Stimulated activated CD4-positive, alpha-beta T cell treated with anti-CD3 and anti-CD28 coated beads, Interleukin-1b, Interleukin-23, amount 100 ng/mL, for 1 hour (primary cell): ENCODE measurements around the gene ALOXE3.
"Not testable (repeated sequence)": the region's sequence is repeated elsewhere in the genome, so short reads cannot be mapped to it uniquely, and the experiment has no call there.

Experiments
- DNase-seq, 2 donors: peaks; one replicate each; pipeline ENCODE4 v3.0.0-alpha.2; 2020; ENCODE audit warnings: low read depth in 2 of 2

The ALOXE3 gene

GRCh38 chr17:8122422-8122923, 4.2 kb upstream of the ALOXE3 start:
- no peak for DNase-seq

- no peak for DNase-seq
Observed at GRCh38 chr17:8121681-8122421, 3.5 kb upstream of the ALOXE3 start.

GRCh38 chr17:8121407-8121680, 3.0 kb upstream of the ALOXE3 start:
- no peak for DNase-seq

- DNase-seq = peak in 1 of 2 donors; percentile 71
Observed at GRCh38 chr17:8120520-8121406, 2.4 kb upstream of the ALOXE3 start.

- peak; percentile 55 to 85 for DNase-seq
Observed at GRCh38 chr17:8119581-8120519, 1.5 kb upstream of the ALOXE3 start.

- DNase-seq = peak; percentile 69 to 73
Observed at GRCh38 chr17:8118769-8119580, 661 bp upstream of the ALOXE3 start.

GRCh38 chr17:8117367-8117979, 841 bp downstream of the ALOXE3 start:
- no peak for DNase-seq

GRCh38 chr17:8116776-8117175, 1.5 kb downstream of the ALOXE3 start:
- DNase-seq = no peak

GRCh38 chr17:8110907-8111306, 7.4 kb downstream of the ALOXE3 start:
- no peak for DNase-seq

- DNase-seq = no peak
Observed at GRCh38 chr17:8110456-8110804, 7.9 kb downstream of the ALOXE3 start.

- DNase-seq = peak; percentile 65 to 72
Observed at GRCh38 chr17:8109661-8110455, 8.5 kb downstream of the ALOXE3 start.

GRCh38 chr17:8108972-8109660, 9.2 kb downstream of the ALOXE3 start:
- no peak for DNase-seq

GRCh38 chr17:8106980-8107379, 11.3 kb downstream of the ALOXE3 start:
- not testable (repeated sequence) for DNase-seq

- no peak for DNase-seq
Observed at GRCh38 chr17:8105957-8106398, 12.3 kb downstream of the ALOXE3 start.

- no peak for DNase-seq
Observed at GRCh38 chr17:8104911-8105310, 13.4 kb downstream of the ALOXE3 start.

GRCh38 chr17:8103549-8103948, 14.8 kb downstream of the ALOXE3 start:
- no peak for DNase-seq

GRCh38 chr17:8101721-8102120, 16.6 kb downstream of the ALOXE3 start:
- DNase-seq = no peak

GRCh38 chr17:8100763-8101162, 17.6 kb downstream of the ALOXE3 start:
- no peak for DNase-seq

GRCh38 chr17:8100111-8100510, 18.2 kb downstream of the ALOXE3 start:
- DNase-seq = no peak
